Nasal cavity respiratory epithelium epithelial cell of viscerocranial mucosa (primary cell): ENCODE data around the gene PRMT7. TPM values are rescaled to one million over a fixed set of nuclear protein-coding genes. Genes with fewer than 3 reads are reported as not detected.

Experiments used
- total RNA-seq: library from RNA; depleted of rRNA; stranded (reverse); fragments of >200 nt; gene quantifications from 2 replicates; pipeline ENCODE4 v1.2.3, GENCODE V29; 2014

Gene PRMT7, protein sequence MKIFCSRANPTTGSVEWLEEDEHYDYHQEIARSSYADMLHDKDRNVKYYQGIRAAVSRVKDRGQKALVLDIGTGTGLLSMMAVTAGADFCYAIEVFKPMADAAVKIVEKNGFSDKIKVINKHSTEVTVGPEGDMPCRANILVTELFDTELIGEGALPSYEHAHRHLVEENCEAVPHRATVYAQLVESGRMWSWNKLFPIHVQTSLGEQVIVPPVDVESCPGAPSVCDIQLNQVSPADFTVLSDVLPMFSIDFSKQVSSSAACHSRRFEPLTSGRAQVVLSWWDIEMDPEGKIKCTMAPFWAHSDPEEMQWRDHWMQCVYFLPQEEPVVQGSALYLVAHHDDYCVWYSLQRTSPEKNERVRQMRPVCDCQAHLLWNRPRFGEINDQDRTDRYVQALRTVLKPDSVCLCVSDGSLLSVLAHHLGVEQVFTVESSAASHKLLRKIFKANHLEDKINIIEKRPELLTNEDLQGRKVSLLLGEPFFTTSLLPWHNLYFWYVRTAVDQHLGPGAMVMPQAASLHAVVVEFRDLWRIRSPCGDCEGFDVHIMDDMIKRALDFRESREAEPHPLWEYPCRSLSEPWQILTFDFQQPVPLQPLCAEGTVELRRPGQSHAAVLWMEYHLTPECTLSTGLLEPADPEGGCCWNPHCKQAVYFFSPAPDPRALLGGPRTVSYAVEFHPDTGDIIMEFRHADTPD
- 25.6 and 41.6 TPM in 2 replicates for total RNA-seq

GRCh38 chr16:68310774-68311511 is at the start of gene PRMT7, which contains the start of gene SLC7A6OS:
PRMT7 (plus strand) TSS chr16:68311019; CDS start chr16:68315980, 4,961 bp downstream.
SLC7A6OS (minus strand) TSS chr16:68310946; CDS start chr16:68310926, 20 bp downstream.

DNA sequence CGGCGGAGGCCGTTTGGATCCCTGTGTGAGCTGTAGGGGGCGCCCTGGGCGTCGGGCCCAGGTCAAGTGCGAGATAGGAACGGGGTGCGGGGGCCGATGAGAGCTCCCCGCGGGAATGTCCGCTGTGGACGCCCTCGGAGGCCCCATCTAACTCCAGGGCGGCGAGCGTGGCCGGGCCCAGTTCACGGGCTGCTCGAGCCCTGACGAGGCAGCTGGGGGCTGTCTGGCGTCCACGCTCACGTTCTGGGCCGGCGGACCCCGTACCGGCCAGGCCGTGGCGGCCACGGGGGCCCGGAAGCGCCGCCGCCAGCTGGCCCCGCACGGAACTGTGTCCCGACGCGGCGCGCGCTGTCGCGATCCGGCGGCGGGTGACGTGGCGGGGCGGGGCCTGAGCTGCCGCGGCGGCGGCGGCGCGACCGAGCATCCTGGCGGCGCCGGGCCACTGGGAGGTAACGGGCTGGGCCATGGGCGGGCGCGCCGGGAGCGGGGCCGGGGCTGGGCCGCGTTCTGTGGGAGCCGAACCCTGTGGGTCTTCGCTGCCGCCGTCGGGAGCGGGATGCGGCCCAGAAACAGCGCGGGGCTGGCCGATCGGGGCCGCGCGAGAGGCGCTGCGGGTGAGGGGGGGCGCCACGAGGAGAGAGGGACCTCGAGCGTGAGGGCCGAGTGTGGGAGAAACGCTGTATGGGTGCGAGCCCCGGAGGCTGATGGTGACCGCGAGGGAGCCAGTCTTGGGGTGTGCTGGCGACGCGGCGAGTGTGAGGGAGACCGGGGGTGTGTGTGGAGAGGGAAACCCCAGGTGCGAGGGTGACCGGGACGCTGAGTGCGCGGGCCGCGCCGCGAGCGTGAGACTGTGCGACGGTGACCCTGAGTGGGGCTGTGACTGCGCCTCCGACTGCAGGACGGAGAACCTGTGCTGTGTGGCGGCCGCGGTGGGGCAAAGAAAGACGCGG is 46.4 kb upstream of the PRMT7 start, which contains the start of gene SLC7A6:
Gene SLC7A6, plus strand, starts transcription at position 399 of the 950 bp plus-strand sequence. CDS start 10,201 bp downstream, outside the sequence.

Other genes with a start within 250 kb of the PRMT7 start
- gene NFATC3, start 225.6 kb upstream of the PRMT7 start, total RNA-seq = 11.6 and 16.2 TPM in 2 replicates
- 50.6 and 64.8 TPM in 2 replicates for gene ESRP2, start 74.9 kb upstream of the PRMT7 start, total RNA-seq
- gene PLA2G15, start 65.6 kb upstream of the PRMT7 start, total RNA-seq = 5.8 and 19.4 TPM in 2 replicates
- 10.9 and 16.5 TPM in 2 replicates for gene SLC7A6, start 46.5 kb upstream of the PRMT7 start, total RNA-seq
- gene SLC7A6OS, start 73 bp upstream of the PRMT7 start, total RNA-seq = 16.1 and 17.0 TPM in 2 replicates
- gene SMPD3, start 137.5 kb downstream of the PRMT7 start, total RNA-seq = under 0.01 and 0.14 TPM in 2 replicates
- 24.9 and 33.6 TPM in 2 replicates for gene ZFP90, start 228.3 kb downstream of the PRMT7 start, total RNA-seq